Thoracic aorta (tissue), 2 donors: ENCODE measurements around the gene CMTM4. TPM values are rescaled to one million over a fixed set of nuclear protein-coding genes. Genes with fewer than 3 reads are reported as not detected.
"Not testable (repeated sequence)": the region's sequence is repeated elsewhere in the genome, so short reads cannot be mapped to it uniquely, and the experiment has no call there.

ENCODE experiments used
- ATAC-seq: fragments of 150-250 bp; one replicate; pipeline ENCODE4 v1.8.0; 2017; ENCODE audit warnings: low read depth; ENCODE audit not compliant: insufficient number of reproducible peaks, low FRiP score
- DNase-seq: peaks from one replicate; pipeline ENCODE4 v3.0.0-alpha.2; 2020; ENCODE audit warnings: low spot score
- H3K27ac ChIP-seq, 2 donors: fragments of 200-600 bp; sonication (generic); 1 replicate in 1 of 2; 2 replicates in 1 of 2; pipeline ENCODE4 v1.5.1; 2016; ENCODE audit warnings: mild to moderate bottlenecking in 2 of 2, moderate library complexity in 2 of 2
- H3K27me3 ChIP-seq: fragments of 200-600 bp; sonication (generic); replicated peaks from 2 replicates; pipeline ENCODE4 v1.6.0; 2016; ENCODE audit warnings: mild to moderate bottlenecking; ENCODE audit not compliant: insufficient read depth
- H3K36me3 ChIP-seq: fragments of 200-600 bp; sonication (generic); one replicate; pipeline ENCODE4 v1.5.1; 2016
- H3K4me1 ChIP-seq, 2 donors: fragments of 200-600 bp; sonication (generic); 1 replicate in 1 of 2; 2 replicates in 1 of 2; pipeline versions ENCODE4 v1.5.1 to v1.6.0; 2016; ENCODE audit warnings: low read depth in 2 of 2, mild to moderate bottlenecking in 1 of 2; ENCODE audit not compliant: control insufficient read depth in 1 of 2
- H3K4me3 ChIP-seq: fragments of 200-600 bp; sonication (generic); 2 replicates; pipeline ENCODE4 v1.5.1; 2016; ENCODE audit warnings: mild to moderate bottlenecking
- H3K9me3 ChIP-seq: fragments of 200-600 bp; sonication (generic); 2 replicates; pipeline ENCODE4 v1.5.1; 2016
- CTCF ChIP-seq: fragments of 200-600 bp; sonication (generic); IDR thresholded peaks from one replicate; pipeline ENCODE4 v1.5.1; 2019; ENCODE audit warnings: antibody characterized with exemption
- total RNA-seq, 2 donors: library from RNA; depleted of rRNA; stranded (reverse); fragments of >200 nt; gene quantifications; one replicate each; pipeline versions ENCODE4 v1.1.0 to v1.2.3, GENCODE V29; 2016

CMTM4 gene
- total RNA-seq, 2 donors from 2014 or later = 12.0 to 25.7 TPM

DNA sequence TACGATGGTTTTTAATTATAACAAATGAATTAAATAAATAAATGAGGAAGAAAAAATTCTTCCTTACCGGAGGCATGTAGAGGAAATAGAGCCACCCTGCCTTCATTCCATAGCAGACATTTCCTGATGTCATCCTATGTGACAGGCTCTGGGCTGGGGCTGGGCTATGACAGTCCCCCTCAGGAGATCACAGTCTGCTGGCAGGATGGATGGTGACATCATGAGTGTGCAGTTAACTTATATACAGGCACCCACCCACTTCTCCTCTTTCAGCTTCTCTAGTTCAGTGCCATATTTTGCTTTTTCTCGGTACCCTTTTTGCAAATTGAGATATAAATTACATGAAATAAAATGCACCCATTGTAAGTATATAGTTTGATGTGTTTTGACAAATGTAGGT is 98.4 kb downstream of the CMTM4 start:
- no peak for ATAC-seq
- H3K4me1 ChIP-seq = no peaks in the 10 kb centered on the region
- no peak overlapping the region for H3K27ac ChIP-seq
- no peak for TF ChIP-seq CTCF
- no peak overlapping the region for H3K4me3 ChIP-seq
- H3K36me3 ChIP-seq = no peaks in the 10 kb centered on the region
- no peaks in the 10 kb centered on the region for H3K9me3 ChIP-seq
- H3K27me3 ChIP-seq = no peaks in the 10 kb centered on the region
- DNase-seq = no peak

DNA sequence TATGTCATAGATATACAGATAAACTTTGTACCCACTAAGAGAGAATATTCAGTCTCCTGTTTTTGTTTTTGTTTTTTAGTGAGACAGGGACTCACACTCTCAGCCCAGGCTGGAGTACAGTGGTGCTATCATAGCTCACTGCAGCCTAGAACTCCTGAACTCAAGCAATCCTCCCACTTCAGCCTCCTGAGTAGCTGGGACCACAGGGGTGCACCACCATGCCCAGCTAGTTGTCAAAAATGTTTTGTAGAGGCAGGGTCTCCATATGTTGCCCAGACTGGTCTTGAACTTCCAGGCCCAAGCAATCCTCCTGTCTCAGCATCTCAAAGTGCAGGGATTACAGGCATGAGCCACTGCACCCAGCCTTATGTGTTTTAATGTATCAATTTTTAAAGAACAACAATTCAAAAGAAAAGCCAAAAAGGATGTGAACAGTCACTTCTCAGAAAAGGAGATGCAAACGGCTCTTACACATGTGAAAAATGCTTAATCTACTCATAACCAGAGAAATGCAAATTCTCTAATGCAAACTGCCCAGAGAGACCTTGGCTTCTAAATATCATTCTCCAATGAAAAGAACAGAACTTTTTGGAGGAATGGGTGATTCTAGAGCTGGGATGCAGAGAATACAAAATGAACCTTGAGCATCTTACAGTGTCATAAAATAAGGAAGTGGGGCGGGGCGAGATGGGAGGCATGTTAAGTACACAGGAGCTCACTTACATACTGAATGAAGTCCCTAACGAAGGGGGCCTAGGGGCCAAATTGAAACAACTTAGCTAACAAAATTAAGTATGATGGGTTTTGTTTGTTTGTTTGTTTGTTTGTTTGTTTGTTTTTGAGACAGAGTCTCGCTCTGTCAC is 99.3 kb downstream of the CMTM4 start:
- ATAC-seq (no peak), DNase-seq (no peak)
- Histone ChIP-seq H3K4me1 (no peaks in the 10 kb centered on the region), H3K27me3 (no peaks in the 10 kb centered on the region), H3K4me3 (no peak overlapping the region), H3K9me3 (no peaks in the 10 kb centered on the region), H3K27ac (no peak overlapping the region), H3K36me3 (no peaks in the 10 kb centered on the region)
- TF ChIP-seq CTCF = no peak

- H3K9me3 ChIP-seq, H3K27me3 ChIP-seq, ATAC-seq, DNase-seq, H3K4me1 ChIP-seq, H3K4me3 ChIP-seq, H3K27ac ChIP-seq, H3K36me3 ChIP-seq: not testable (repeated sequence)
Observed at GRCh38 chr16:66596559-66596958, 100.0 kb downstream of the CMTM4 start.

DNA sequence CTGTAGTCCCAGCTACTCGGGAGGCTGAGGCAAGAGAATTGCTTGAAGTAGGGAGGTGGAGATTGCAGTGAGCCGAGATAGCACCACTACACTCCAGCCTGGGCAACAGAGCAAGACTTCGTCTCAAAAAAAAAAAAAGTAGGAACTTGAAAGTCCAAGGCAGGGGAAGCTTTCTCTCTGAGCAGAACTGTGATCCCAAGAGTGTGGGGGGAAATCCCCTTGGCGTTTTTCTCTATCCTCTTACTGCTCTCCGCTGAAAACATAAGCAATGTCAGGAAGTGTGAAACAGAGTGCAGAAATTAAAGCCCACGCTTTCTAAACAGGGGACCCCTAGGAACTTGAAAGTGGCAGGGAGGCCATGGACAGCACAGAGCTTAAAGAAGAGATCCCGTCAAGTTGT is 101.8 kb downstream of the CMTM4 start:
- Histone ChIP-seq H3K9me3 (no peaks in the 10 kb centered on the region), H3K4me1 (no peaks in the 10 kb centered on the region), H3K36me3 (no peaks in the 10 kb centered on the region), H3K4me3 (no peak overlapping the region), H3K27ac (no peak overlapping the region), H3K27me3 (no peaks in the 10 kb centered on the region)
- TF ChIP-seq CTCF = no peak
- ATAC-seq (no peak), DNase-seq (no peak)

DNA sequence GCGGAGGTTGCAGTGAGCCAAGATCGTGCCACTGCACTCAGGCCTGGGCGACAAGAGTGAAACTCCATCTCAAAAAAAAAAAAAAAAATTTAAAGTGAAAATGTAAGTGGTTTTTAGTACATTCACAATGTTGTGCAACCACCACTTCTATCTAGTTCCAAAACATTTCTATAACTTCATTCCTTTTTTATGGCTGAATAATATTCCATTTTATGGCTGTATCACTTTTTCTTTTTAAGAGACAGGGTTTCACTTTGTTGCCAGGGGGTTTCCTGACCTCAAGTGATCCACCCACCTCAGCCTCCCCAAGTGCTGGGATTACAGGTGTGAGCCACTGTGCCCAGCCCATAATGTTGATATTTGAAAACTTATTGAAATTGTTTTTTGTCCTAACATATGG is 103.7 kb downstream of the CMTM4 start:
- H3K4me3 ChIP-seq = no peak overlapping the region
- ATAC-seq (no peak), DNase-seq (no peak)
- H3K27me3 ChIP-seq = no peaks in the 10 kb centered on the region
- no peaks in the 10 kb centered on the region for H3K9me3 ChIP-seq
- no peaks in the 10 kb centered on the region for H3K4me1 ChIP-seq
- H3K27ac ChIP-seq = no peak overlapping the region
- no peaks in the 10 kb centered on the region for H3K36me3 ChIP-seq
- TF ChIP-seq CTCF = no peak

- ATAC-seq (no peak), DNase-seq (no peak)
- no peak for TF ChIP-seq CTCF
- H3K36me3 ChIP-seq = no peaks in the 10 kb centered on the region
- no peaks in the 10 kb centered on the region for H3K4me1 ChIP-seq
- no peaks in the 10 kb centered on the region for H3K27me3 ChIP-seq
- H3K9me3 ChIP-seq = no peaks in the 10 kb centered on the region
- H3K27ac ChIP-seq = no peak overlapping the region
- H3K4me3 ChIP-seq = no peak overlapping the region
Observed at GRCh38 chr16:66592241-66592640, 104.3 kb downstream of the CMTM4 start.
